ENCODE data around the gene REEP1.

Gene REEP1

DNA sequence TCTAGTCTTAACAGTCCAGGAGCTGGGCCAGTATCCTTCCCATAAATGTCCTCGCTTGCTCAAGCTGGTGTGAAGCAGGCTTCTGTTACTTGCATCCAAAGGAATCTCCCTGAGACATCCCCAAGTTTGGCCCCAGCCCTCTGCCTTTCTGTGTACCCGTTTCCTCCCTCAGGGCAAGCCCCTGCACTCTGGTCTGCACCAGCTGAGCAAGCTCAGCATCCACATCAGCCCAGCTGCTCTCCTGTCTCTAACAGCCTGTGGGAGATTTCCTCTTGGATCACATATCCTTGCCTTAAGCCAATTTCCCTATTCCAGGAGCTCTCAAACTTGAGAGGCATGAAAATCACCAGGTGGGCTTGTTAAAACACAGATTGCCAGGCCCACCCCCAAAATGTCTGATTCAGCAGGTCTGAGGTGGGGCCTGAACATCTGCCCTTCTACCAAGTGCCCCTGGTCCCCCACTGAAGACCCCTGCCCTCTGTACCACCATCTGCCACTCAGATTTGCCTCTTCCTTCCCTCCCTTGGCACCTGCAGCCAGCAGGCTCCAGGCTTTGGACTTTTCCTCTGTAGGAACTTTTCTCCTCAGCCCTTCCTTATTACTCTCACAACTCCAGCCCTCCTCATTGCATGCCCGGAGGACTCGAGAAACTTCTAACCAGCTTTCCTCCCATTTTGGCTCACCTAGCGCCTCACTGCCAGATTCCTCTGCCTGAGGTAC lies 32.1 kb downstream of the REEP1 start:
- TF ChIP-seq, protein P1, sequence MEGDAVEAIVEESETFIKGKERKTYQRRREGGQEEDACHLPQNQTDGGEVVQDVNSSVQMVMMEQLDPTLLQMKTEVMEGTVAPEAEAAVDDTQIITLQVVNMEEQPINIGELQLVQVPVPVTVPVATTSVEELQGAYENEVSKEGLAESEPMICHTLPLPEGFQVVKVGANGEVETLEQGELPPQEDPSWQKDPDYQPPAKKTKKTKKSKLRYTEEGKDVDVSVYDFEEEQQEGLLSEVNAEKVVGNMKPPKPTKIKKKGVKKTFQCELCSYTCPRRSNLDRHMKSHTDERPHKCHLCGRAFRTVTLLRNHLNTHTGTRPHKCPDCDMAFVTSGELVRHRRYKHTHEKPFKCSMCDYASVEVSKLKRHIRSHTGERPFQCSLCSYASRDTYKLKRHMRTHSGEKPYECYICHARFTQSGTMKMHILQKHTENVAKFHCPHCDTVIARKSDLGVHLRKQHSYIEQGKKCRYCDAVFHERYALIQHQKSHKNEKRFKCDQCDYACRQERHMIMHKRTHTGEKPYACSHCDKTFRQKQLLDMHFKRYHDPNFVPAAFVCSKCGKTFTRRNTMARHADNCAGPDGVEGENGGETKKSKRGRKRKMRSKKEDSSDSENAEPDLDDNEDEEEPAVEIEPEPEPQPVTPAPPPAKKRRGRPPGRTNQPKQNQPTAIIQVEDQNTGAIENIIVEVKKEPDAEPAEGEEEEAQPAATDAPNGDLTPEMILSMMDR (conservative IDR thresholded peaks at IDR 0.05): no peak
- H3K27ac ChIP-seq: no peak overlapping the region

DNA sequence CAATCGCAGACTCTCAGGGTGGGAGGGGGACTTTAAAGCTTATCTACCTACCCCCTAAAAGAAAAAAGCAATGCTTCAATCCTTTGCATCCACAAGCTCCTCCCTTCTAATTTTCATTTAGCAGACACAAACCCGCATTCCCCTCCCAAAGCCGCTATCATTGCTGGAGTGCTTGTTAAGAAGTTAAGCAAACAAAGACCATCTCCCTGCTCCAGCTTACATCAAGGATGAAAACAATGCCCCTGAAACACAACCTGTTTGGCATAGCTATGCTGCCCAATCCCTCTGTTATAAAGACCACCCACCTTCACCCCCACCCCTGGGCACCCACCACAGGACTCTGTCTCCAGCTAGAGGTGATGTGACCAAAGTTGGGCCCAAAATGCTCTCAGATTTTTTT lies 33.0 kb downstream of the REEP1 start:
- H3K27ac ChIP-seq: no peak overlapping the region
- TF ChIP-seq, protein P1 (conservative IDR thresholded peaks at IDR 0.05): no peak

GRCh38 chr2:86302320-86302719 lies 35.1 kb downstream of the REEP1 start:
- TF ChIP-seq, protein P1 (conservative IDR thresholded peaks at IDR 0.05): no peak

GRCh38 chr2:86301711-86302202 lies 35.7 kb downstream of the REEP1 start:
- TF ChIP-seq, protein P1 (conservative IDR thresholded peaks at IDR 0.05): no peak
- peak overlapping the region; percentile 70 for H3K27ac ChIP-seq

More at GRCh38 chr2:86302320-86302719, 35.1 kb downstream of the REEP1 start:
- peak overlapping the region; percentile 70 for H3K27ac ChIP-seq

- H3K27ac ChIP-seq: no peak overlapping the region
- TF ChIP-seq, protein P1 (conservative IDR thresholded peaks at IDR 0.05): no peak
These were observed 36.4 kb downstream of the REEP1 start for GRCh38 chr2:86301009-86301408.

DNA sequence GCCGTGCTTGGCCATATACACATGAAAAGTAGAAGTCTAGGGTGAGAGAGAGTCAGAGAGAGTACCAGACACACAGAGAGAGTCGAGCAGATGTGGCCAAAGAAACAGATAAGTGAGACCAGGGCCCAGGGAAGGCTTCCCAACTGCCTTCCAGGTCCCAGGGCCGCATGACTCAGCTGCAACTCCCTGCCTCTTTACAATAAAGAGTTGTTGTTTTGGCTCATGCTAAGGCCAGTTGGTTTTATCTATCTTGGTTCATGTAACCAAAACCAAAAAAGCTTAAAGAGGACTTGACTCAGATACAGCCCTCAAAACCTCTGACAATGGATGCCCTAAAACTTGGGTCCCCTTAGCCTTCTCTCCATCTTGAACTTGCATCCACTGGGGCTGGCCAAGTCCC lies 36.9 kb downstream of the REEP1 start:
- TF ChIP-seq, protein P1 (conservative IDR thresholded peaks at IDR 0.05): no peak
- H3K27ac ChIP-seq: no peak overlapping the region

- TF ChIP-seq, protein P1 (conservative IDR thresholded peaks at IDR 0.05): peak; percentile 61
These were observed 38.7 kb downstream of the REEP1 start for GRCh38 chr2:86298411-86299390.

More at GRCh38 chr2:86298411-86299390, 38.7 kb downstream of the REEP1 start:
- no peak overlapping the region for H3K27ac ChIP-seq
